OCI-LY3 (cell line): ENCODE data around the gene TRAPPC12.

ENCODE experiments used
- CTCF ChIP-seq: fragments of 200-600, 300-600 bp; sonication (generic); IDR thresholded peaks from 2 replicates; pipeline ENCODE4 v1.5.1; 2014; ENCODE audit warnings: antibody characterized with exemption, low read length, low read depth
- EZH2phosphoT487 ChIP-seq: fragments of 200-600 bp; shearing (Covaris generic); IDR thresholded peaks from 2 replicates; pipeline ENCODE4 v1.6.1; 2018; ENCODE audit warnings: antibody characterized with exemption, mixed run types, low read depth

DNA sequence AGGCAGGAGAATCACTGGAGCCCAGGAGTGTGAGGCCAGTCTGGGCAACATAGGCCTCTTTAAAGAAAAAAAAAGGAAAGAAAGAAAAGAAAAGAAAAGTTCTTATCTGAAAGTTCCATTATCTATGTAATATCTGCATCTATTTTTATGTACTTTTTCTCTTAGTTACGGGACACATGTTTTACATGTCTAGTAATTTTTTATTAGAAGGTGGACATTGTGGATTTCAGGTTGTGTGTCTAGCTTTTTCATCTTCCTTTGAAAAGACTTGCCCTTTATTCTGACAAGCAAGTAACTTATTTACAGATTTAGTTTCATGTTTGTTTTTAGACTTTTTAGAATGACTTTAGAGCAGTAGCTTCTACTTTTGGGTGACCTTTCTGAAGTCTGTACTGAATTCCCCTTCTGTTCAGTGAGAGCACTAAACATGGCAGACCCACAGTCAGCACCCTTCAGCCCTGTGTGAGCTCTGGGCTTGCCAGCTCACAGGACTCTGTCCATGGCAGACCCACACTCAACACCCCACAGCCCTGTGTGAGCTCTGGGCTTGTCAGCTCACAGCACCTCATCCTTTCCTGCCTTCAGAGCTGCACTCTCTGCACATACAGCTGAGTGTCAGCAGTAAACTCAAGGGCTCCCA lies 17.5 kb downstream of the TRAPPC12 start:
- TF ChIP-seq EZH2phosphoT487: no peak
- TF ChIP-seq CTCF: no peak
